PC-9 (cell line): ENCODE results near the gene INS. TPM values are rescaled to one million over a fixed set of nuclear protein-coding genes. Genes with fewer than 3 reads are reported as not detected.
"Not testable (repeated sequence)": the region's sequence is repeated elsewhere in the genome, so short reads cannot be mapped to it uniquely, and the experiment has no call there.

Experiments used
- BruUV-seq: library from RNA; stranded (reverse); fragments of 400-500 nt; replicated peaks from 2 replicates; lab custom pipeline; 2021; lab: Mats Ljungman, UMichigan
- CTCF ChIA-PET: fragments of 300-600 bp; sonication (Branson Sonifier 250); formaldehyde crosslinking; loops from one replicate; lab custom pipeline; 2022; ENCODE audit warnings: antibody characterized with exemption; lab: Charles Lee
- POLR2A ChIA-PET: fragments of 300-600 bp; sonication (Branson Sonifier 250); formaldehyde crosslinking; loops from one replicate; lab custom pipeline; 2022; ENCODE audit warnings: antibody characterized with exemption; ENCODE audit not compliant: unreplicated experiment; lab: Charles Lee
- DNase-seq, 2 experiments: peaks; one replicate each; pipeline versions ENCODE4 v3.0.0 to v3.0.0-alpha.2; 2015 to 2022; ENCODE audit warnings: mixed read lengths in 1 of 2
- H2AFZ ChIP-seq: fragments of 200-600 bp; sonication (generic); 2 replicates; pipeline ENCODE4 v1.8.1; 2017; ENCODE audit warnings: antibody characterized with exemption
- H3F3A ChIP-seq: fragments of 200-600 bp; sonication (generic); 2 replicates; pipeline ENCODE4 v1.8.1; 2017; ENCODE audit warnings: antibody characterized with exemption, mild to moderate bottlenecking, low read depth; ENCODE audit not compliant: insufficient read depth
- H3K27ac ChIP-seq: fragments of 200-600 bp; sonication (generic); 2 replicates; pipeline ENCODE4 v1.6.1; 2016; ENCODE audit warnings: mixed run types
- H3K27me3 ChIP-seq: fragments of 200-600 bp; sonication (generic); 2 replicates; pipeline ENCODE4 v1.6.1; 2016; ENCODE audit warnings: low read depth, mixed run types; ENCODE audit not compliant: insufficient read depth
- H3K36me3 ChIP-seq: fragments of 200-600 bp; sonication (generic); 2 replicates; pipeline ENCODE4 v1.6.1; 2016; ENCODE audit warnings: low read depth, mixed run types
- H3K4me1 ChIP-seq: fragments of 200-600 bp; sonication (generic); replicated peaks from 2 replicates; pipeline ENCODE4 v1.6.1; 2016; ENCODE audit warnings: mixed run types; ENCODE audit not compliant: insufficient read depth
- H3K4me2 ChIP-seq: fragments of 200-600 bp; sonication (generic); 2 replicates; pipeline ENCODE4 v1.6.1; 2017; ENCODE audit warnings: mixed run types
- H3K4me3 ChIP-seq: fragments of 200-600 bp; sonication (generic); 2 replicates; pipeline ENCODE4 v1.6.1; 2016; ENCODE audit warnings: mixed run types
- H3K79me2 ChIP-seq: fragments of 200-600 bp; sonication (generic); 2 replicates; pipeline ENCODE4 v1.6.1; 2017; ENCODE audit warnings: low read depth, mixed run types
- H3K9me2 ChIP-seq: fragments of 200-600 bp; sonication (generic); 2 replicates; pipeline ENCODE4 v1.8.1; 2017; ENCODE audit warnings: mild to moderate bottlenecking; ENCODE audit not compliant: insufficient read depth
- H3K9me3 ChIP-seq: fragments of 200-600 bp; sonication (generic); 2 replicates; pipeline ENCODE4 v1.8.1; 2016; ENCODE audit warnings: low read depth; ENCODE audit not compliant: insufficient read depth
- H4K20me1 ChIP-seq: fragments of 200-600 bp; sonication (generic); 2 replicates; pipeline ENCODE4 v1.8.1; 2017; ENCODE audit not compliant: insufficient read depth
- EZH2 ChIP-seq: fragments of 200-600 bp; sonication (generic); IDR thresholded peaks from 2 replicates; pipeline ENCODE4 v1.8.0; 2017; ENCODE audit warnings: antibody characterized with exemption, low read depth
- intact Hi-C: fragments of 100-400 bp; cut with micrococcal nuclease; formaldehyde crosslinking; loops from one replicate; pipeline ENCODE4 v1.10.0; 2022; ENCODE audit not compliant: unreplicated experiment
- total RNA-seq: library from RNA; stranded (reverse); gene quantifications from 2 replicates; pipeline ENCODE4 v1.2.3, GENCODE V29; 2021
- TF ChIP-seq, protein P1 (sequence below): fragments of 200-600 bp; sonication (generic); conservative IDR thresholded peaks from 2 replicates; pipeline ENCODE4 v1.6.1; 2017; ENCODE audit warnings: mixed run types, antibody characterized with exemption, mild to moderate bottlenecking, moderate library complexity

INS gene
- total RNA-seq, 1 experiment from 2014 or later: not detected

DNA sequence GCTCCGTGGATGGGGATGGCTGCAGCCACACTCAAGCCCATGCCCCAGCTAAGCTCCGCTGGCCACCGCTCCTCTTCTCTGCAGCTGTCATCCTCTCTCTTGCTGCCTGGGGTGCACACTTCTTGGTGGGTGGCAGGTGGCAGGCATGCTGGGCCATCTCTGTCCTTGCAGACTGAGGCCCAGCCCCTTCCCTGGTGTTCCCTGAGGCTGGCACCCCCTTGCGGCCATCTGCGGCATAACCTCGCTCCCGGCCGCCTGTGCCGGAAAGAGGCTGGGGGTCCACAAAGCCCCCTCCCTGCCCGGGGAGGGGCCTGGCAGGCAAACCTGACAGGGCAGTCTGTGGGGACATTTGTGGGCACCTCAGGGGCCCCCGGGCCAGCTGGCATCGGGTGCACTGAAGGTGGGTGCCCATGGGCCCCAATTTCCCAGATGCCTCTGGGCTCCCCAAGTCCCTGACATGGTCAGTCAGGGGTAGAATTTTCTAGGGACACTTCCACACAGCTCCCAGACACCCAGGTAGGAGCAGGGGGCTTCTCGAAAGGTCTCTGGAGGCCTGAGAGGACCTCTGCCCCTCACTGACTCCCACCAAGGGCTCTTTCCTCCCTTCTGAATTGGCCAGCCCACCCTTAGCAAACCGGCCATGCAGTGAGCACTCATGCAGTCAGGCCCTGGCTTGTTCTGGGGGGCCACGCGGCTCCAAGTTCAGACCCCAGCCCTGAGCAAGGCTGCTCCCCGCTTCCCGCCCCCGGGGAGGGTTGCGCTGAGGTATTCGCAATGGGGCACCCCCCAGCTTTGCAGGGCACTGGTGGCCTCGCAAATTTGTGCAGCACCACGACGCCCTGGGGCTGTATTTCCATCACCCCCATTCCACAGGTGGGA is 34.1 kb upstream of the INS start:
- no peaks in the 10 kb centered on the region for H4K20me1 ChIP-seq
- intact Hi-C loops: loop anchor here (1.0 to 5.0 kb wide), 2 partner anchors 26 to 207 kb away; partner anchors contain the start of gene TSSC4
- no TSS peak for BruUV-seq
- H3F3A ChIP-seq: no peaks in the 10 kb centered on the region
- no peak overlapping the region for H3K27ac ChIP-seq
- no peaks in the 10 kb centered on the region; the same call in 1 of the 2 replicates for H3K4me1 ChIP-seq
- no peak overlapping the region for H3K4me3 ChIP-seq
- H3K36me3 ChIP-seq: no peaks in the 10 kb centered on the region
- H3K4me2 ChIP-seq: peak overlapping the region; percentile 54; the same call in 1 of the 2 replicates
- H3K27me3 ChIP-seq: no peaks in the 10 kb centered on the region
- DNase-seq: peak in 1 of 2 experiments; percentile 44
- H3K9me3 ChIP-seq: no peaks in the 10 kb centered on the region
- H2AFZ ChIP-seq: no peak overlapping the region
- no peaks in the 10 kb centered on the region for H3K79me2 ChIP-seq
- ChIA-PET CTCF (interaction anchor here (0.6 kb wide), 1 partner anchor 1377 kb away, joined by 10 read pairs; no protein-coding TSS in a partner anchor), POLR2A (no interaction called here)
- H3K9me2 ChIP-seq: no peaks in the 10 kb centered on the region
- TF ChIP-seq EZH2: no peak
- TF ChIP-seq, protein P1, sequence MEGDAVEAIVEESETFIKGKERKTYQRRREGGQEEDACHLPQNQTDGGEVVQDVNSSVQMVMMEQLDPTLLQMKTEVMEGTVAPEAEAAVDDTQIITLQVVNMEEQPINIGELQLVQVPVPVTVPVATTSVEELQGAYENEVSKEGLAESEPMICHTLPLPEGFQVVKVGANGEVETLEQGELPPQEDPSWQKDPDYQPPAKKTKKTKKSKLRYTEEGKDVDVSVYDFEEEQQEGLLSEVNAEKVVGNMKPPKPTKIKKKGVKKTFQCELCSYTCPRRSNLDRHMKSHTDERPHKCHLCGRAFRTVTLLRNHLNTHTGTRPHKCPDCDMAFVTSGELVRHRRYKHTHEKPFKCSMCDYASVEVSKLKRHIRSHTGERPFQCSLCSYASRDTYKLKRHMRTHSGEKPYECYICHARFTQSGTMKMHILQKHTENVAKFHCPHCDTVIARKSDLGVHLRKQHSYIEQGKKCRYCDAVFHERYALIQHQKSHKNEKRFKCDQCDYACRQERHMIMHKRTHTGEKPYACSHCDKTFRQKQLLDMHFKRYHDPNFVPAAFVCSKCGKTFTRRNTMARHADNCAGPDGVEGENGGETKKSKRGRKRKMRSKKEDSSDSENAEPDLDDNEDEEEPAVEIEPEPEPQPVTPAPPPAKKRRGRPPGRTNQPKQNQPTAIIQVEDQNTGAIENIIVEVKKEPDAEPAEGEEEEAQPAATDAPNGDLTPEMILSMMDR: peak; percentile 93

- H3K4me2 ChIP-seq, H3K27me3 ChIP-seq, DNase-seq, H3K79me2 ChIP-seq, H3K9me3 ChIP-seq, H3K4me3 ChIP-seq, H3K36me3 ChIP-seq, H3K9me2 ChIP-seq, H3K4me1 ChIP-seq, intact Hi-C loops, H4K20me1 ChIP-seq, H3K27ac ChIP-seq, H2AFZ ChIP-seq, H3F3A ChIP-seq, BruUV-seq: not testable (repeated sequence)
- CTCF ChIA-PET: interaction anchor here (0.6 kb wide), 1 partner anchor 1376 kb away, joined by 10 read pairs; no protein-coding TSS in a partner anchor
- POLR2A ChIA-PET: interaction anchor here (0.6 kb wide), 1 partner anchor 12 kb away, joined by 3 read pairs; no protein-coding TSS in a partner anchor
These were observed 33.0 kb upstream of the INS start for GRCh38 chr11:2193888-2194595.

GRCh38 chr11:2193099-2193887 is 32.3 kb upstream of the INS start:
- intact Hi-C loops: no loop called here
- Histone ChIP-seq H3K27me3 (no peaks in the 10 kb centered on the region), H2AFZ (no peak overlapping the region), H3K9me3 (no peaks in the 10 kb centered on the region), H3K4me3 (no peak overlapping the region), H3K36me3 (no peaks in the 10 kb centered on the region), H3K27ac (no peak overlapping the region), H4K20me1 (no peaks in the 10 kb centered on the region), H3K4me2 (no peak overlapping the region), H3K79me2 (no peaks in the 10 kb centered on the region), H3K9me2 (no peaks in the 10 kb centered on the region), H3K4me1 (no peaks in the 10 kb centered on the region; the same call in 1 of the 2 replicates), H3F3A (no peaks in the 10 kb centered on the region)
- TF ChIP-seq EZH2: no peak
- TF ChIP-seq, protein P1: no peak
- no TSS peak for BruUV-seq
- ChIA-PET POLR2A (interaction anchor here (0.6 kb wide), 1 partner anchor 11 kb away, joined by 3 read pairs; no protein-coding TSS in a partner anchor), CTCF (interaction anchor here (0.5 kb wide), 1 partner anchor 1120 kb away, joined by 3 read pairs; no protein-coding TSS in a partner anchor)
- DNase-seq: no peak
